ENCODE results near the gene SLC17A2.

The SLC17A2 gene

GRCh38 chr6:25918083-25918683, 12.3 kb downstream of the SLC17A2 start:
- POLR2A ChIA-PET: interaction anchor here (0.6 kb wide), 1 partner anchor 564 kb away, joined by 6 read pairs; no protein-coding TSS in a partner anchor
- CTCF ChIA-PET: interaction anchor here (0.9 to 1.1 kb wide), 2 partner anchors 9 to 10 kb away, joined by 3 read pairs; no protein-coding TSS in a partner anchor
- TF ChIP-seq ZBTB44 (tag by site-specific recombination; IDR thresholded peaks at IDR 0.05): no peak
- peak; percentile 51 for TF ChIP-seq EGR2 (tag by site-specific recombination; IDR thresholded peaks at IDR 0.05; ENCODE audit: low read depth)
- no peak overlapping the region for H3K4me3 ChIP-seq (ENCODE audit: low read depth, low read length)
- H3K36me3 ChIP-seq (ENCODE audit: control insufficient read depth in 2 of 2, insufficient read depth in 1 of 2, low read length in 2 of 2): no peaks in the 10 kb centered on the region
- H3K27ac ChIP-seq (ENCODE audit: extremely low read depth, low read depth, low read length): no peak overlapping the region
- H3K9me3 ChIP-seq (ENCODE audit: control insufficient read depth, insufficient read depth, low read depth, low read length): no peaks in the 10 kb centered on the region
- H3K4me1 ChIP-seq (ENCODE audit: control insufficient read depth, insufficient read depth, low read length): no peaks in the 10 kb centered on the region

GRCh38 chr6:25916789-25917490, 13.6 kb downstream of the SLC17A2 start:
- peak; percentile 53; the same call in 1 of the 2 replicates for TF ChIP-seq SCRT2 (tag by site-specific recombination; IDR thresholded peaks at IDR 0.05)
- no peak for TF ChIP-seq ZNF600 (tag by site-specific recombination; IDR thresholded peaks at IDR 0.05)
- TF ChIP-seq ZNF529 (tag by site-specific recombination; IDR thresholded peaks at IDR 0.05; ENCODE audit: insufficient replicate concordance): no peak
- no peak for TF ChIP-seq ZNF2 (tag by site-specific recombination; IDR thresholded peaks at IDR 0.05)
- TF ChIP-seq YY2 (tag by site-specific recombination; IDR thresholded peaks at IDR 0.05): no peak
- Histone ChIP-seq H3K4me1 (ENCODE audit: control insufficient read depth, insufficient read depth, low read length) (no peaks in the 10 kb centered on the region), H3K36me3 (ENCODE audit: control insufficient read depth in 2 of 2, insufficient read depth in 1 of 2, low read length in 2 of 2) (no peaks in the 10 kb centered on the region), H3K4me3 (ENCODE audit: low read depth, low read length) (no peak overlapping the region), H3K9me3 (ENCODE audit: control insufficient read depth, insufficient read depth, low read depth, low read length) (no peaks in the 10 kb centered on the region), H3K27ac (ENCODE audit: extremely low read depth, low read depth, low read length) (no peak overlapping the region)
- ChIA-PET POLR2A (no interaction called here), CTCF (no interaction called here)

GRCh38 chr6:25916330-25916729, 14.2 kb downstream of the SLC17A2 start:
- no peaks in the 10 kb centered on the region for H3K36me3 ChIP-seq (ENCODE audit: control insufficient read depth in 2 of 2, insufficient read depth in 1 of 2, low read length in 2 of 2)
- no peaks in the 10 kb centered on the region for H3K4me1 ChIP-seq (ENCODE audit: control insufficient read depth, insufficient read depth, low read length)
- ChIA-PET CTCF (no interaction called here), POLR2A (no interaction called here)
- no peak overlapping the region for H3K27ac ChIP-seq (ENCODE audit: extremely low read depth, low read depth, low read length)
- TF ChIP-seq ZBTB26 (tag by site-specific recombination; optimal IDR thresholded peaks at IDR 0.05): no peak
- no peak overlapping the region for H3K4me3 ChIP-seq (ENCODE audit: low read depth, low read length)
- no peaks in the 10 kb centered on the region for H3K9me3 ChIP-seq (ENCODE audit: control insufficient read depth, insufficient read depth, low read depth, low read length)

GRCh38 chr6:25913741-25914140, 16.8 kb downstream of the SLC17A2 start:
- CTCF ChIA-PET: interaction anchor here (1.0 kb wide), 1 partner anchor 8 kb away, joined by 3 read pairs; no protein-coding TSS in a partner anchor
- no peaks in the 10 kb centered on the region for H3K4me1 ChIP-seq (ENCODE audit: control insufficient read depth, insufficient read depth, low read length)
- H3K27ac ChIP-seq (ENCODE audit: extremely low read depth, low read depth, low read length): no peak overlapping the region
- no peaks in the 10 kb centered on the region for H3K9me3 ChIP-seq (ENCODE audit: control insufficient read depth, insufficient read depth, low read depth, low read length)
- POLR2A ChIA-PET: no interaction called here
- H3K36me3 ChIP-seq (ENCODE audit: control insufficient read depth in 2 of 2, insufficient read depth in 1 of 2, low read length in 2 of 2): no peaks in the 10 kb centered on the region
- H3K4me3 ChIP-seq (ENCODE audit: low read depth, low read length): no peak overlapping the region
- TF ChIP-seq SP3 (tag by site-specific recombination; IDR thresholded peaks at IDR 0.05): no peak
- TF ChIP-seq ZSCAN4 (tag by site-specific recombination; IDR thresholded peaks at IDR 0.05): no peak
- no peak for TF ChIP-seq ZNF585B (tag by site-specific recombination; IDR thresholded peaks at IDR 0.05)
- no peak for TF ChIP-seq ZNF521 (tag by site-specific recombination; IDR thresholded peaks at IDR 0.05)
- no peak for TF ChIP-seq ZBTB48 (tag by site-specific recombination; IDR thresholded peaks at IDR 0.05)
- no peak for TF ChIP-seq ZNF701 (tag by site-specific recombination; IDR thresholded peaks at IDR 0.05)
- no peak for TF ChIP-seq KLF7 (tag by site-specific recombination; IDR thresholded peaks at IDR 0.05; ENCODE audit: borderline replicate concordance)
- no peak for TF ChIP-seq ZNF350 (tag by site-specific recombination; IDR thresholded peaks at IDR 0.05)
- no peak for TF ChIP-seq ZSCAN23 (tag by site-specific recombination; IDR thresholded peaks at IDR 0.05)
- TF ChIP-seq AEBP2 (tag by site-specific recombination; IDR thresholded peaks at IDR 0.05; ENCODE audit: borderline replicate concordance): no peak
- no peak for TF ChIP-seq ATF2 (tag by site-specific recombination; IDR thresholded peaks at IDR 0.05; ENCODE audit: low read depth)
